Stomach (tissue), 4 donors: Measurements from ENCODE around the gene HUS1.

ENCODE experiments used
- POLR2A ChIP-seq, 4 donors: fragments of 450-650 bp; IDR thresholded peaks; one replicate each; pipeline ENCODE4 v1.6.1; 2016; ENCODE audit warnings: antibody characterized with exemption in 4 of 4, control low read depth in 2 of 4, mild to moderate bottlenecking in 1 of 4, moderate library complexity in 1 of 4
- POLR2AphosphoS5 ChIP-seq, 3 donors: sonication (generic); formaldehyde crosslinking; IDR thresholded peaks; one replicate each; pipeline ENCODE4 v1.6.1; 2016; ENCODE audit warnings: antibody characterized with exemption in 3 of 3
- TF ChIP-seq, protein P1 (sequence below), 7 experiments: fragments of 450-650 bp in 4 of 7; fragments of 200-600 bp in 3 of 7; sonication (generic) in 3 of 7; IDR thresholded peaks; one replicate each; pipeline ENCODE4 v1.5.1; 2016 to 2019; ENCODE audit warnings: antibody characterized with exemption in 7 of 7, control low read depth in 2 of 7, mild to moderate bottlenecking in 1 of 7

DNA sequence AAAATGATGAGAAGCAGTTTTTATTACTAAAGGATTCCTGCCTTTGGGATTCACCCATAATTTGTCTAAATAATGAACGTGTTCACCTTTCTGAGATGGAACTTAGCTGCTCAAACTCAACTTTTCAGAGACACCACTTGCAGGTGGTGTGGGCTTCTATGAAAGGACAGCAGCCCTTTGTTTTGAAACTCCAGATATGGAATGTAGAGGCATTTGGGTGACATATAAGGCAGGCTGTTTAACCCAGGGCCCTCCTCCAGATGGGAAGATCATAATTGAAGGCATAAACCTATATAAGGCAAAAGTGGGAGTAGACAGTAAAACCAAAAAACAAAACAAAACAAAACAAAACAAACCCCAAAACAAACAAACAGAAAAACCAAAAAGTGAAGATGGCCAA lies 11.9 kb upstream of the HUS1 start:
- no peak for TF ChIP-seq POLR2AphosphoS5 (IDR thresholded peaks at IDR 0.05)
- TF ChIP-seq, protein P1, sequence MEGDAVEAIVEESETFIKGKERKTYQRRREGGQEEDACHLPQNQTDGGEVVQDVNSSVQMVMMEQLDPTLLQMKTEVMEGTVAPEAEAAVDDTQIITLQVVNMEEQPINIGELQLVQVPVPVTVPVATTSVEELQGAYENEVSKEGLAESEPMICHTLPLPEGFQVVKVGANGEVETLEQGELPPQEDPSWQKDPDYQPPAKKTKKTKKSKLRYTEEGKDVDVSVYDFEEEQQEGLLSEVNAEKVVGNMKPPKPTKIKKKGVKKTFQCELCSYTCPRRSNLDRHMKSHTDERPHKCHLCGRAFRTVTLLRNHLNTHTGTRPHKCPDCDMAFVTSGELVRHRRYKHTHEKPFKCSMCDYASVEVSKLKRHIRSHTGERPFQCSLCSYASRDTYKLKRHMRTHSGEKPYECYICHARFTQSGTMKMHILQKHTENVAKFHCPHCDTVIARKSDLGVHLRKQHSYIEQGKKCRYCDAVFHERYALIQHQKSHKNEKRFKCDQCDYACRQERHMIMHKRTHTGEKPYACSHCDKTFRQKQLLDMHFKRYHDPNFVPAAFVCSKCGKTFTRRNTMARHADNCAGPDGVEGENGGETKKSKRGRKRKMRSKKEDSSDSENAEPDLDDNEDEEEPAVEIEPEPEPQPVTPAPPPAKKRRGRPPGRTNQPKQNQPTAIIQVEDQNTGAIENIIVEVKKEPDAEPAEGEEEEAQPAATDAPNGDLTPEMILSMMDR (IDR thresholded peaks at IDR 0.05): no peak
- TF ChIP-seq POLR2A (IDR thresholded peaks at IDR 0.05): no peak
